Forelimb muscle (tissue), 1 donor: ENCODE data around the gene DNASE1L2. TPM values are rescaled to one million over a fixed set of nuclear protein-coding genes. Genes with fewer than 3 reads are reported as not detected.

Experiments
- DNase-seq: peaks from one replicate; pipeline ENCODE4 v3.0.0-alpha.2; 2013; ENCODE audit warnings: low read depth
- polyA plus RNA-seq: library from polyadenylated mRNA; unstranded; fragments of 120-200 nt; gene quantifications from one replicate; pipeline ENCODE4 v1.2.1, GENCODE V29; 2013; ENCODE audit not compliant: insufficient read length

DNASE1L2 gene
- polyA plus RNA-seq, 1 donor = 1.1 TPM

DNA sequence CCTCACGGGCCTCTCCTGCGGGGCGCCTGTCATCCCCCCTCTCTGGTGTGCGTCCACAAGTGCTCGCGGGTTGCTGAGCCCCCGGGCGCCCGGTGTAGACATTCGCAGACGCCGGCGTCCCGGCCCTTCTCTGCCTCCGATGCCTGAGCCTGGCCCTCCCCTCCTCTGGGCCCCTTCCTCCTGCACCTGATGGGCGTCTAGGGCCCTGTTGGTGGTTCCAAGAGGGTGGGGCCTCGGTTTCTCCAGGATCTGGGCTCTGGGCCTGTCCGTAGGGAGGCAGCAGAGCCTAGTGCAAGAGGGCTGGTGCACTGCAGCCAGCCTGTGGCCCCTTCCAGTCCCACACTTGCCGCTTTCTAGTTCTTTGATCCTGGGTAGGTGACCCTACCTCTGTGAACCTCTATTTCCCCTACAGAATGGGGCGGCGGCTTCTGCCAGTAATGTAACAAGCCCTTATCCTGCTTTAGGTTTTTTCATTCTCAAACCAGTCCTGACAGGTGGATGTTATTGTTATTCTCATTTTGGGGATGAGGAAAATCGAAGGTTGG, 12.2 kb upstream of the DNASE1L2 start:
- DNase-seq = no peak

DNA sequence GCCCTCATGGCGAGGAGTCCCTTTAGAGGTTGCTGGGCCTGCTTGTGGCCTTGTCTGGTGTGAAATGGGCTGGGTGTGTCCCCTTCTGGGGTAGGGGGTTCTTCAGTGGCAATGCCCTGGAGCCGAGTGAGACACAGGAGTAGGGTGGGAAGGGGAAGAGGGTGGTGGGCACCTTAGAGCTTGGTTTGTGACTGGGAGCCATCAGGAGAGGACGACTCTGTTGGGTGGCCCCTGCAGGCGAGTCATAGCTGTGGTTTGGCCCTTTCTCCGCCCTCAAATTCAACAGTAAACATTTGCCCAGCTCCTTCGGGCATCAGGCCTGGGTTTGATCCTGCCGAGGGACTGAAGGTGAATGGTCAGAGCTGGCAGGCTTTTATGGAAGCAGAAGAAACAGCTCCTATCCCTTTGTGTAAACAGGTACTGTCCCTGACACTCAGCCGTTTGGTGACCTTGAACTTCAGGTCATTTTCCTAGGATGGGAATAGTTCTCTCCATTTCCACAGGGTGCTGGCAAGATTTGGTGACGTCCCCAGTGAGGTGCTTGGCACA, 9.9 kb upstream of the DNASE1L2 start:
- no peak for DNase-seq

DNA sequence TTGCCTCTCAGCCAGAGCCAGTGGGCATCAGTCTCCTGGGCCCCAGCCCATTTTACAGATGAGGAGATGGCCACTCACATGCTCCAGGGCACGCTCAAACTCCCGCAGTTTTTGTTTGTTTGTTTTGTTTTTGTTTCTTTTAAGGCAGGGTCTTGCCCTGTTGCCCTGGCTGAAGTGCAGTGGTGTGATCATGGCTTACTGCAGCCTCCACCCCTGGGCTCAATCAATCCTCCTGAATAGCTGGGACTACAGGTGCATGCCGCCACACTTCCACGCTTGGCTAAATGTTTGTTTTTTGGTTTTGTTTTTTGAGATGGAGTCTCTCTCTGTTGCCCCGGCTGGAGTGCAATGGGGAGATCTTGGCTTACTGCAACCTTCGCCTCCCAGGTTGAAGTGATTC, 9.3 kb upstream of the DNASE1L2 start:
- DNase-seq = no peak

DNA sequence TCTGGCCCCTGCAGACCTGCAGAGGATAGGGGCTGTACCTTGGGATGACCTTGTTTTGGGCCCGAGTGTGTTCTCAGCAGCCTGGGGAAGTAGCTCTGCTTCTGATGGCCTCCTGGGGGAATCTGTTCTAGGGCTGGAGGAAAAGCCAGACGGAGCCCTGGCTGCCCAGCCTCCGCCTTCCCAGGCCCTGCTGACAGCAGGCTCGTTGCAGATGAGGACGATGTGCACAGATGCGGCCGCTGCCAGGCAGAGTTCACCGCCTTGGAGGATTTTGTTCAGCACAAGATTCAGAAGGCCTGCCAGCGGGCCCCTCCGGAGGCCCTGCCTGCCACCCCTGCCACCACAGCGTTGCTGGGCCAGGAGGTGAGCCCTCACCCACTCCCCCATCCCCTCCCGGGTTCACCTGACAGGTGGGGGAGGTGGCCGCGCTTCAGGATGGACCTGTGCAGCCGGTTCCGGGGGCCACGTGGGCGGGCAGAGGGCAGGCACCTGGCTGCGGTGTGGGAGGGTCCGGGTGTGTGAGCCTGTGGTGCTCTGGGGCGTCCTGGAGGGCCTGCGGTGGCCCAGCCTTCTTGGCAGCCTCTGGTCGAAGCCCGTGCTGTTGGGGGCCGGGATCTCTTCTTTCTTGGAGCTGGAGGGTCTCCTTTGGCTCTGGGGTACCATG, 8.0 kb upstream of the DNASE1L2 start:
- no peak for DNase-seq

DNA sequence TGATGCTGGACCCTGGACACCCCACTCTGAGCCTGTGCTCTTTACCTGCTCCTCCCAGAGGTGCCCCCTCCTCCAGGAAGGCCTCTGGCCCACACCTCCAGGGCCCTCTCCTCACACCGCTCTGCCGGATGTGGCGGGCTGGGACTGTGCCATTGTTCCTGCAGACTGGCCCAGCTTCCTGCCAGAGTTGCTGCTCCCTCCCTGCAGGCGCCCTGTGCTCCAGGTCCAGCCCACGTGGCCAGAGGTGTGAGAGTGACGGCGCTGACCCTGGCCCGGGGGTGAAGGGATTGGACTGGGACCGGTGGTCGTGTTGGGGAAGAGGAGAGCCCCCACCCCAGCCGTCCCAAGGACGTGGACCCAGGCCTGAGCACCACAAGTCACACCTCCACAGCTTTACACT, 7.2 kb upstream of the DNASE1L2 start:
- DNase-seq = no peak

DNA sequence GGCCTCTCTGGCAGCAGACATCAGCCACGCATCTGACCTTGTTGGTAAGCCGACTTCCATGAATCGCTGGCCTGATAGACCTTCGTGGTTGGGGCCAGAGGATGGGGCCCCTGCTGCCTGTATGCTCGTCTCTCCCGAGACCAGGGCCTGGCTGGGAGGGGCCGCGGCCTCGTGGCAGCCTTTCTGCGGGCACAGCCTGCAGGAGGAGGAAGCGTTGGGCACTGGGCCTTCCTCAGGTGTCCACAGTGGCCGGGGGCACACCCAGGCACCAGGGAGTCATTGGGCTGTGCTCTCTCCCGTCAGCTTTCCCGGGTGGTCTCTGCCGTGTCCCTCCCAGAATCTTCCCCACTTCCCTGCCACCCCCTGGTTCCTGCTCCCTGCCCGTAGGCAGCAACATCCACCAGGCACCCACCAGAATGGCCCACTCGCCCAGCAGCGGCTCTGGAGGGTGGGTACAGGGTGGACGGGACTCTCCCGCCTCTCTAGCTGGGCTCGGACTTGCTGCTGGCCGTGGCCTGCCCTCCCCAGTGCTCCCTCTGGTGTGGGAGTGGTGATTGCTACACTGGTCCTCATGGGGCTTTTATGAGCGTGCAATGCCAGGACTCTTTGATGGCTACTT, 6.5 kb upstream of the DNASE1L2 start:
- DNase-seq = no peak

DNA sequence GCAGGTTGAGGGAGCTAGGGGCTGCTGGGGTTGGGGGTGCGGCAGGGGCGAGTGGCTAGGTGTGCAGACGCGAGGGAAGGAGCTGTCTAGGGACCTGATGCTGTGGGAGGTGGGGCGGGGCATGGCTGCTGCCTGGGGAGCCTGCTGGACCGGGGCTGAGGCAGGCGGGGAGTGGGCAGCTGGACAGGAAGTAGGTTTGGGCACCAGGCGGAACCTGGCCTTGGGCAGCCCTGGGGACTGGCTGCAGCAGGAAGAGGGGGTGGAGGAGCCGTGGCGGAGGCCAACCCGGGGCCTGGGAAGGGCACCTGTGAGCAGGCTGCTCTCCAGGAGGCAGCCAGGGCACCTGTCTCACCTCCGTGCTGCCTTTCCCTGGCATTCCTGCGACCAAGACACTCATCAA, 5.9 kb upstream of the DNASE1L2 start:
- DNase-seq = no peak

DNA sequence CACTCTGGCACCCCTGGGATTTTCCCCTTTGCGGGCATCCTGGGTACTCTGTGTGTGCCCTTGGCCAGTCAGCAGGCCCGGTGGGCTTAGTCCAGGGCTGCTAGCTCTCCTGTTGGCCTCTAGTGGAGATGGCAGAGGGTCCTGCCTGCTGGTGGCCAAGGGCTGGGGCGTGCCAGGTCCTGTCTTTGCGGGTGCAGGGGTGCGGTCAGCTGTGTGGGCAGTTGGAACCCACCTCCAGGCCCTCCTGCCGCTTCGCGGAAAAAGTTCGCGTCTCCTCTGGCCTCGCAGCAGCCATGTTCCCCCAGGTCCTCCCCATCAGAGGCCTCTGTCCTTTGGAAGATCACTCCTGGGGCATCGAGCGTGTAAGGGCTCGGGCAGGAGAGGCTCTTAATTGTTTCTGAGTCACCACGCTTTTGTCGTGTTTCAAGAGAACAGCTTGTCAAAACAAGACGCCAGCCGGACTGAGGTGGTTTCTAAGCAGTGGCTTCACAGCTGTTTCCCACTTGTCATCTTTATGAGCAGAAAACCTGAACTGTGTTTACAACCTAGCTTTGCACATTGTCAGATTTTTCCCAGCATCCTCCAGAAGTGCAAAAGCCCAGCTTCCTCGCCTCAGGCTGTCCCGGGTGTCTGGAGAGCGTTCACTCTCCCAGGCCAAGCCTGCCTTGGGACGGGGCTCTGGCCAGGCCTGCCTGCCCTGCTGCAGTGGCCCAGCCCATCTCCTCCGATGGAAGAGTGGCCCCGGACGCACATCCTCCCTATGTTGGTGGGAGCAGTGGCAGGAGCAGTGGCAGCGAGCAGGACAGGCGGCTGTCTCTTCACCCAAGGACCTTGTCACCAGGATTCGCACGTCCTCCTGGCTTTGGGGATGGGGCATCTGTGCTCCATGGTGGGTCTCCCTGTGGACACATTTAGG, 5.0 kb upstream of the DNASE1L2 start:
- DNase-seq = no peak

DNA sequence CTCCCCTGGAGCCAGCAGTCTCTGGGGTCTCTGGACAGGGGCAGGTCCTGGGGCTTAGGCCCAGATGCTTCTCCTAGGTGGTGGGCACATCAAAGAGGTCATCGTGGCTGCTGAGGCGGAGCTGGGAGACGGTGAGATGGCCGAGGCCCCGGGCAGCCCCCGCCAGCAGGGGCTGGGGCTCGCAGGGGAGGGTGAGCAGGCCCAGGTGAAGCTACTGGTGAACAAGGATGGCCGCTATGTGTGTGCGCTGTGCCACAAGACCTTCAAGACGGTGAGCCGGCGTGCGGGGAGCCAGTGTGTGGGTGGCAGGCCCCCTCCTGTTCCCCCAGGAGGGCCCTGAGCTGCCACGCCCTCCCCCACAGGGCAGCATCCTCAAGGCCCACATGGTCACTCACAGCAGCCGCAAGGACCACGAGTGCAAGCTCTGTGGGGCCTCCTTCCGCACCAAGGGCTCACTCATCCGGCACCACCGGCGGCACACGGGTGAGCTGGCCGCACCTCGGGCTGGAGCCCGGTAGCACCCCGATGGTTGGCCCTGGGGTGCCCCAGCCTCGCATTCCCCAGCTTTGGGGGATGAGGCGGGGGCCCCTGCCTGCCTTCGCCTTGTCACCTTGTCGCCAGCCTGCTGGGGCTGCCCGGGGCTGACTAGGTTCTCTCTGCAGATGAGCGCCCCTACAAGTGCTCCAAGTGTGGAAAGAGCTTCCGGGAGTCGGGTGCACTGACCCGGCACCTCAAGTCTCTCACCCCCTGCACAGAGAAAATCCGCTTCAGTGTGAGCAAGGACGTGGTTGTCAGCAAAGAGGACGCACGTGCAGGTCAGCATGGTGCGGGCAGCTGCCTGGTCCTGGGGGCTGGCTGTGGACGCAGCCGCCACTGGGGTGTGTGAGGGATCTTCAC, 3.9 kb upstream of the DNASE1L2 start:
- DNase-seq = no peak

DNA sequence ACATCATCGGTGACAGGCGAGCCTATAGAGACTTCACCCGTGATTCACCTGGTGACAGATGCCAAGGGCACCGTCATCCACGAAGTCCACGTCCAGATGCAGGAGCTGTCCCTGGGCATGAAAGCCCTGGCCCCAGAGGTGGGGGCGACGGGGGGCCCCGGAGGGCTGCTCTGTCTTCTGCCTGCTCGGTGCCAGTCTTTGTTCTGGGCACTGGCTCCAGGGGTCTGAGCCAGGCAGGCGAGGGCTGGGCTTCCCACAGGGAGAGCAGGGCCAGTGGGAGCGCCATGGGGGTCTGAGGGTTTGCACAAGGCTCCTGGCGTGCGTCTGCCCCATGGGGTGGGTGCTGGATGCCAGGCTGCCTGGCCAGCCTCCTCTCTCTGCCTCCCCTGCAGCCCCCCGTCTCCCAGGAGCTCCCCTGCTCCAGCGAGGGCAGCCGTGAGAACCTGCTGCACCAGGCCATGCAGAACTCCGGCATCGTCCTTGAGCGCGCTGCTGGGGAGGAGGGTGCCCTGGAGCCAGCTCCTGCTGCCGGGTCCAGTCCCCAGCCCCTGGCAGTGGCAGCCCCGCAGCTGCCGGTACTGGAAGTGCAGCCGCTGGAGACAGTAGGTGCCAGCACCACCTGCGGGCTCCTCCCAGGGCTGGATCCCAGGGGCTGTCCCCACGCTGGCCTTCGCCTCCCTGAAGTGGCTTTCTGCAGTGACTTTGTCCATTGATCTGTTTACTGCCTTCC, 3.0 kb upstream of the DNASE1L2 start:
- DNase-seq = no peak

DNA sequence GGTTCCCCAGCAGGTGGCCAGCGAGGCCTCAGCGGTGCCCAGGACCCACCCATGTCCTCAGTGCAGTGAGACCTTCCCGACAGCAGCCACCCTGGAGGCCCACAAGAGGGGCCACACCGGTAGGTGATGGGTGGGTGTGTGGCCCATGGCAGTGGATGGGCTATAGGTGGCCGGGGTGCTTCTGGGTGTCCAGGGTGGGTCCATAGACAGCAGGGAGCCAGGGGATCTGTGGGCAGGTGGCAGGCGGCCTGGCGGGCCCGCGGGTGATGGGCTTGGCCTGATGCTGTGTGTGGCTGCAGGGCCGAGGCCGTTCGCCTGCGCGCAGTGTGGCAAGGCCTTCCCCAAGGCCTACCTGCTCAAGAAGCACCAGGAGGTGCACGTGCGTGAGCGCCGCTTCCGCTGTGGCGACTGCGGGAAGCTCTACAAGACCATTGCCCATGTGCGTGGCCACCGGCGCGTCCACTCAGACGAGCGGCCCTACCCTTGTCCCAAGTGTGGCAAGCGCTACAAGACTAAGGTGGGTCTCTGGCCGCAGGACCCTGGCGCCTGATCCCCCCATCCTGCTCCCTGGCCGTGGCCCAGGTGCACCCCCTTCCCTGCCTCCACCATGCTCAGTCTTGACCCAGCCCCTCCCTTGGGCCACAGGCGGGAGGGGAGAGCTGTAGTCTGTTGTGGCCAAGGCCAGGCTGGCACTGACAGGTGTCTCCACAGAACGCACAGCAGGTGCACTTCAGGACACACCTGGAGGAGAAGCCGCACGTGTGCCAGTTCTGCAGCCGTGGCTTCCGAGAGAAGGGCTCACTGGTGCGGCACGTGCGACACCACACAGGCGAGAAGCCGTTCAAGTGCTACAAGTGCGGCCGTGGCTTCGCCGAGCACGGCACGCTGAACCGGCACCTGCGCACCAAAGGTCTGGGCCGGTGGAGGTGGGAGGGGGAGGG, 2.1 kb upstream of the DNASE1L2 start:
- no peak for DNase-seq

DNA sequence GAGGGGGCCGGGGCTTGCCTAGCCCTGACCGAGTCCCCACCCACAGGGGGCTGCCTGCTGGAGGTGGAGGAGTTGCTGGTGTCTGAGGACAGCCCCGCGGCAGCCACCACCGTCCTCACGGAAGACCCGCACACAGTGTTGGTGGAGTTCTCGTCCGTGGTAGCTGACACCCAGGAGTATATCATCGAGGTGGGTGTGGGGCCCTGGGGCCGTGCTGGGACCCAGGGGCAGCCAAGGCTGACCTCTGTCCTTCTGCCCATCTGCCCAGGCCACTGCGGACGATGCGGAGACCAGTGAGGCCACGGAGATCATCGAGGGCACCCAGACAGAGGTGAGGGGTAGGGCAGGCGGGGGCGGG, 1.5 kb upstream of the DNASE1L2 start:
- DNase-seq = no peak

DNA sequence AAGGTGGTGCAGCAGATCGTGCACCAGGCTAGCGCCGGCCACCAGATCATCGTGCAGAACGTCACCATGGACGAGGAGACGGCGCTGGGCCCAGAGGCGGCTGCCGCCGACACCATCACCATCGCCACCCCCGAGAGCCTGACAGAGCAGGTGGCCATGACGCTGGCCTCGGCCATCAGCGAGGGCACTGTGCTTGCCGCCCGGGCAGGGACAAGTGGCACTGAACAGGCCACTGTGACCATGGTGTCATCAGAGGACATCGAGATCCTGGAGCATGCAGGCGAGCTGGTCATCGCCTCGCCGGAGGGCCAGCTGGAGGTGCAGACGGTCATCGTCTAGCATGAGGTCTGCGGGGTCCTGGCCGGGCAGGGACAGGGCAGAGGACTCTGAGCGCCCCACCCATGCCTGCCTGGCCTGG, 1.0 kb upstream of the DNASE1L2 start:
- DNase-seq = no peak

DNA sequence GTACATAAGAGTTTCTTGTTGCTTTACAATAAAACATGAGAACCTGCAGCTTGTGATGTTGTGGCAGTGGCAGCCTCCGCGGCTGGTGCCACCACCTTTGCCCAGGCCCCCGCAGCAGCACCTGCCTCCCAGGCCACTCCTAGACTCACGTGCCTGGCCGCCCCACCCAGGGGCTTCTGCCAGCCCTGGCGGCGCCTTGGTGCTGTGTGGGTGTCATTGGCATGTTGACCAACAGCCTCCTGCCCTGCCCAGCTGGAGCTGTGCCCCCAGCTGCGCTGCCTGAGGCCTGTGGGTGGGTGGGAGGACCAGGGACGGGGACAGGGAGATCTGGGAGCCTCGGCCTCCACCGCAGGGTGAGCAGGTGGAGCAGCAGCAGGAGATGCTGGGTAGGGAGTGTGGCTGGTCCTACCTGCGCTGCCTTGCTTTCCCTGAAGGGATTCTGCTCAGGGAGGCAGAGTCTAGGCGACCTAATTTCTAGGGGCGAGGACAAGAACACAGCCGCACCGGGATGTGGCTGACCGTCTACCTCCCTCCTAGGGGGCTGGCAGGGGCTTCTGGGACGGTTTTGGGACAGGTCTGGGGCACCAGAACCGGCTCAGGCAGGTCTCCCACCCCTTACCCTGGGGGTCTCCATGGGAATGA, 428 bp upstream of the DNASE1L2 start:
- no peak for DNase-seq

DNA sequence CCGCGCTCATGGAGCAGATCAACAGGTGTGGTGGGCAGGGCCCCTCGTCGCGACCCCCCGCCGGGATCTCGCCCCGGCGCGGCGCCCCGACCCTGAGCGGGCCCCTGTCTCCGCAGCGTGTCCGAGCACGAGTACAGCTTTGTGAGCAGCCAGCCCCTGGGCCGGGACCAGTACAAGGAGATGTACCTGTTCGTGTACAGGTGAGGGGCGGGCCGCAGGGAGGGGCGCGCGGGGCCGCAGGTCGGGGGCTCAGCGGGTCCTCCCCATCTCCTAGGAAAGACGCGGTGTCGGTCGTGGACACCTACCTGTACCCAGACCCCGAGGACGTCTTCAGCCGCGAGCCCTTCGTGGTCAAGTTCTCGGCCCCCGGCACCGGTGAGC, 848 bp downstream of the DNASE1L2 start:
- no peak for DNase-seq

DNA sequence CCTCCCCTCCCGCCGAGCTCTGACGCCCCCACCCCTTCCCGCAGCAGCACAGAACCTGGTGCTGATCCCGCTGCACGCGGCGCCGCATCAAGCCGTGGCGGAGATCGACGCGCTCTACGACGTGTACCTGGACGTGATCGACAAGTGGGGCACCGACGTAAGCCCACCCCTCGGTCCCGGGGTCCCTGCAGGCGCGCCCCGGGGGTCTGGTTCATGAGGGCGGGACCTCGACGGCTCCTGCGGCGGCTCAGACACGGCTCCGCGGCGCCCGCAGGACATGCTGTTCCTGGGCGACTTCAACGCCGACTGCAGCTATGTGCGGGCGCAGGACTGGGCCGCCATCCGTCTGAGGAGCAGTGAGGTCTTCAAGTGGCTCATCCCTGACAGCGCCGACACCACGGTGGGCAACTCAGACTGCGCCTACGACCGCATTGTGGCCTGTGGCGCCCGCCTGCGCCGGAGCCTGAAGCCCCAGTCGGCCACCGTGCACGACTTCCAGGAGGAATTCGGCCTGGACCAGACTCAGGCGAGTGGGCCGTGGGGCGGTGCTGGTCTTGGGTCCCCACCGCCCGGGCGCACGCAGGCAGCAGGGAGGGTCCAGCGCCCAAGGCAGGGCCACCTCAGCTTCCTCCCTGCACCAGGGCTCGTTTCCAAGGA, 1.4 kb downstream of the DNASE1L2 start:
- no peak for DNase-seq

DNA sequence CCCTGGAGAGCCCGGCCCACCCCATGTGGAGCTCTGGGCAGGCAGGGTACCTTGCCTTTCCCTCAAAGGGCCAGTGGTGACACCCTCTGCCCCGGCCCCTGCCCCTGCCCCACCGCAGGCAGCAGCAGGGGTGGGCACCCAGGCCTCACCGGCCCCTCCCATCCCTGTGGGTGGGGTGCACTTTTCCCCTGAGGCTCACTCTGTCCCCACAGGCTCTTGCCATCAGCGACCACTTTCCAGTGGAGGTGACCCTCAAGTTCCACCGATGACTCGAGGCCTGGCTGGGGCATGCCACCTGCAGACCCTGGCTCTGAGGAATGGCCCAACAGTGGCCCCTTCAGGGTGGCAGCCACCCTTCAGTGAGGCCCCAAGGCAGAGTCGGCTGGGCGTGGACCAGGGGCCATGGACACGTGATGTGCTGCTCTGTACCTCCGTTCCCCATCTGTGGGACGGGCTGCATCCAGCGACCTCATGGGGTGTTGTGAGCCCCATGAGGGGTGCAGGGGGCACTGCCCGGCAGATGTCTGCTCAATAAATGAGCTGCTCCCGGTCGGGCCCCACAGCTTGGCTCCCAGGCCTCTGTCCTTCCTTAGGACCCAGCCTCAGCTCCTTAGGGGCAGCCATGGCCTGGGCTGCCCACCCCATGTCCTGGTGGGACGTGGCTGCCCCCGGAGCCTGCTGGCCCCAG, 2.0 kb downstream of the DNASE1L2 start:
- no peak for DNase-seq
